ENCODE measurements around the gene EIF6. TPM values are rescaled to one million over a fixed set of nuclear protein-coding genes. Genes with fewer than 3 reads are reported as not detected.

The EIF6 gene
- total and polyA plus RNA-seq, 2 of the 8 experiments (the other 6 are each of a cell fraction or from before 2014, with no cell fraction given) = 184 to 319 TPM

DNA sequence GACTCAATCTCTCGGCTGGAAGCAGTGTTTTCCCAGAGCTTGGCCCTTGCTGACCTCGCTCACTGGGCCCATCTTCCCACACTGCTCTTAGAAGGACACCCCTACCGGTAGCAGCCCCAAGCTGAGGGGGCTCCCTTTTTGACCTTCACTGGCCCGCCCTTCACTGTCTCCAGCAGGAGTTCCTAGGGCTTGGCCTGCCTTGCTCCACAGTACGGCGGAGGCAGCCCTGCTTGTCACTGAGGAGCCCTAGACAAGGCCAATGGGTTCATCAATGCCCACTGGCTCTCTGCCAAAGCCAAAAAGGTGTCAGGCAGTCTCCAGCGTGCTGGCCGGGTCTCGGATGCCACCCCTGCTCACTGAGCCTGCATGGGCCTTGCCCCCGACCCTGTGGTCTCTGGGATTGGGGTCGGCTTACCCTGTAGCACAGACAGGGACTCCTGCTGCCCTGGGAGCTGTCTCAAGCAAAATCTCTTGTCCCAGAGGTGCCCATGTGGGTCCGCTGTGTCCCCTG, 8.8 kb downstream of the EIF6 start:
- Histone ChIP-seq H3K9me3 (ENCODE audit: insufficient read depth in 2 of 2, low read depth in 1 of 2, low read length in 1 of 2) (no peaks in the 10 kb centered on the region), H2BK5ac (ENCODE audit: low read depth, low read length) (no peak overlapping the region), H3K79me2 (ENCODE audit: control insufficient read depth in 1 of 2, insufficient read depth in 2 of 2, low read length in 2 of 2) (no peaks in the 10 kb centered on the region), H3K23ac (ENCODE audit: insufficient read length) (no peak overlapping the region), H2BK12ac (ENCODE audit: low read depth, low read length) (no peak overlapping the region), H3K27me3 (replicated peaks in 1 of 4; ENCODE audit: control insufficient read depth in 3 of 4, extremely low read depth in 1 of 4, insufficient read depth in 3 of 4, low read length in 3 of 4) (no peaks in the 10 kb centered on the region), H3K56ac (replicated peaks; ENCODE audit: insufficient read length, low read depth, low read length) (no peak overlapping the region), H2BK120ac (replicated peaks; ENCODE audit: low read depth, low read length) (no peak overlapping the region), H2AFZ (ENCODE audit: low read length) (no peak overlapping the region), H3K79me1 (ENCODE audit: low read depth, low read length) (no peaks in the 10 kb centered on the region; the same call in 1 of the 2 replicates), H3K4me1 (replicated peaks in 1 of 4; ENCODE audit: control insufficient read depth in 3 of 4, insufficient read depth in 4 of 4, low read length in 3 of 4) (peaks cover 5 to 9% (median 7%) of the 10 kb centered on the region in 4 experiments; a peak in 6 of 7 replicates), H4K8ac (ENCODE audit: extremely low read depth, insufficient read depth, low read length) (peak overlapping the region; percentile 19; the same call in 1 of the 2 replicates), H3K36me3 (ENCODE audit: control insufficient read depth in 2 of 4, insufficient read depth in 4 of 4, low read length in 3 of 4) (peaks cover 21 to 36% (median 23%) of the 10 kb centered on the region in 4 experiments), H2BK15ac (ENCODE audit: low read length) (no peak overlapping the region), H3K27ac (ENCODE audit: low read depth, low read length) (no peak overlapping the region), H3K4me3 (ENCODE audit: extremely low read depth in 1 of 4, insufficient read depth in 2 of 4, low read depth in 3 of 4, low read length in 4 of 4) (no peak overlapping the region), H4K20me1 (replicated peaks in 1 of 2; ENCODE audit: control insufficient read depth in 1 of 2, insufficient read depth in 2 of 2, low read length in 2 of 2) (peaks cover 6 to 12% of the 10 kb centered on the region in 2 experiments), H3K4ac (replicated peaks; ENCODE audit: insufficient read length, low read depth, low read length) (no peak overlapping the region), H4K5ac (ENCODE audit: insufficient read length, low read depth, low read length) (no peak overlapping the region), H2BK20ac (ENCODE audit: low read length) (no peak overlapping the region), H2AK5ac (ENCODE audit: low read depth, low read length) (no peak overlapping the region), H3K4me2 (ENCODE audit: insufficient read depth in 1 of 2, low read depth in 2 of 2, low read length in 2 of 2) (no peak overlapping the region), H3K23me2 (ENCODE audit: low read depth, low read length) (peaks cover 4% of the 10 kb centered on the region; the same call in 1 of the 2 replicates), H3K14ac (ENCODE audit: insufficient read length) (no peak overlapping the region), H3K18ac (ENCODE audit: extremely low read depth, low read length) (no peak overlapping the region), H4K91ac (replicated peaks; ENCODE audit: insufficient read length, low read length) (no peak overlapping the region), H3K9ac (replicated peaks in 1 of 4; ENCODE audit: extremely low read depth in 1 of 4, low read depth in 3 of 4, low read length in 3 of 4) (no peak overlapping the region)
- CTCF ChIA-PET (ENCODE audit: partially characterized antibody) = interaction anchor here (0.7 to 11.1 kb wide), 6 partner anchors 16 to 180 kb away, joined by 3 to 104 read pairs (median 5); partner anchors contain the start of genes EDEM2 and FAM83C
- POLR2A ChIA-PET (ENCODE audit: partially characterized antibody) = interaction anchor here (0.8 to 7.9 kb wide), 8 partner anchors 8 to 184 kb away, joined by 3 to 98 read pairs (median 6); partner anchors contain the start of genes EDEM2, EIF6 and FAM83C
- FAIRE-seq (no peak), DNase-seq (ENCODE audit: low read depth in 1 of 2, low spot score in 2 of 2) (no peak)
- WGBS, 2 experiments (ENCODE audit: extremely low coverage in 1 of 2, insufficient coverage in 1 of 2, insufficient read length in 1 of 2, insufficient replicate concordance in 2 of 2, low coverage in 1 of 2, low lambda C conversion rate in 2 of 2, missing lambda C conversion rate in 1 of 2) = 96% methylated on average over 12 of the region's 12 CpGs; no CpG with 5 or more reads in 1 of the 2 experiments
- TF ChIP-seq SP4 (IDR thresholded peaks at IDR 0.05; ENCODE audit: low read length) = no peak
- no peak for TF ChIP-seq POLR2AphosphoS5 (IDR thresholded peaks at IDR 0.05; ENCODE audit: low read depth, low read length)
- TF ChIP-seq BACH1 (IDR thresholded peaks at IDR 0.05; ENCODE audit: low read length) = no peak
- no peak for TF ChIP-seq CTCF (IDR thresholded peaks at IDR 0.05; ENCODE audit: control extremely low read depth in 1 of 3, insufficient read depth in 1 of 3, low read depth in 1 of 3, low read length in 3 of 3)
- no peak for TF ChIP-seq SIRT6 (IDR thresholded peaks at IDR 0.05; ENCODE audit: low read length)
- TF ChIP-seq ASH2L (IDR thresholded peaks at IDR 0.05; ENCODE audit: low read length) = no peak
- no peak for TF ChIP-seq SAP30 (IDR thresholded peaks at IDR 0.05; ENCODE audit: insufficient read depth, insufficient replicate concordance, low read length)
- no peak for TF ChIP-seq NRF1 (IDR thresholded peaks at IDR 0.05; ENCODE audit: low read depth, low read length)
- no peak for TF ChIP-seq ZNF274 (IDR thresholded peaks at IDR 0.05; ENCODE audit: borderline replicate concordance, extremely low read depth, low read length)
- TF ChIP-seq RAD21 (IDR thresholded peaks at IDR 0.05 in 1 of 2, conservative IDR thresholded peaks at IDR 0.05 in 1 of 2; ENCODE audit: low read depth in 2 of 2, low read length in 2 of 2) = no peak
- TF ChIP-seq MAFK (IDR thresholded peaks at IDR 0.05; ENCODE audit: low read depth, low read length) = no peak

All from H1 (cell line).